Aorta (tissue), 5 donors: ENCODE data around the gene INTU. TPM values are rescaled to one million over a fixed set of nuclear protein-coding genes. Genes with fewer than 3 reads are reported as not detected.
"Not testable (repeated sequence)": the region's sequence is repeated elsewhere in the genome, so short reads cannot be mapped to it uniquely, and the experiment has no call there.

Source experiments
- ATAC-seq: fragments of 200-7000 bp; cut with Tn5 transposase; one replicate; pipeline ENCODE4 v1.9.1; 2022; ENCODE audit warnings: moderate library complexity; ENCODE audit not compliant: low FRiP score
- DNase-seq, 2 donors: peaks; one replicate each; pipeline ENCODE4 v3.0.0-alpha.2; 2020
- H3K27ac ChIP-seq, 2 donors: one replicate each; pipeline ENCODE4 v1.5.1; 2013; ENCODE audit warnings: low read length in 2 of 2, mild to moderate bottlenecking in 2 of 2, moderate library complexity in 2 of 2, control low read depth in 1 of 2, inconsistent platforms in 1 of 2, low read depth in 1 of 2
- H3K27me3 ChIP-seq, 2 donors: one replicate each; pipeline ENCODE4 v1.6.1; 2013; ENCODE audit warnings: control low read depth in 1 of 2, low read length in 1 of 2, mild to moderate bottlenecking in 1 of 2, moderate library complexity in 1 of 2; ENCODE audit not compliant: insufficient read depth in 2 of 2, control insufficient read depth in 1 of 2
- H3K36me3 ChIP-seq, 2 donors: one replicate each; pipeline ENCODE4 v1.6.1; 2013; ENCODE audit warnings: control low read depth in 1 of 2, low read length in 1 of 2, mild to moderate bottlenecking in 1 of 2; ENCODE audit not compliant: insufficient read depth in 2 of 2, control insufficient read depth in 1 of 2
- H3K4me1 ChIP-seq, 2 donors: one replicate each; pipeline ENCODE4 v1.6.1; 2013; ENCODE audit warnings: low read length in 2 of 2, control low read depth in 1 of 2, mild to moderate bottlenecking in 1 of 2, moderate library complexity in 1 of 2; ENCODE audit not compliant: insufficient read depth in 2 of 2, control insufficient read depth in 1 of 2
- H3K4me3 ChIP-seq, 2 donors: one replicate each; pipeline ENCODE4 v1.5.1; 2013; ENCODE audit warnings: low read length in 2 of 2, control low read depth in 1 of 2, mild to moderate bottlenecking in 1 of 2
- H3K9me3 ChIP-seq: one replicate; pipeline ENCODE4 v1.6.1; 2013; ENCODE audit warnings: mild to moderate bottlenecking, low read length; ENCODE audit not compliant: control insufficient read depth
- WGBS, 2 donors: extraction: QIAGEN DNeasy Blood & Tissue Kit; methylation state at CpG; one replicate each; pipeline ENCODE4 v1.1.7; 2013; 5-methylcytosine and 5-hydroxymethylcytosine counted together
- intact Hi-C, 2 donors: fragments of 100-400 bp; cut with DNase I; formaldehyde crosslinking; loops; one replicate each; pipeline versions ENCODE4 v1.14.2 to v1.15.0; 2022
- long read RNA-seq, 2 donors: library from polyadenylated mRNA; unstranded; transcript quantifications; one replicate each; pipeline ENCODE4 v2.0.0, GENCODE V29; 2020 to 2021
- polyA plus RNA-seq, 2 donors: library from polyadenylated mRNA; stranded (reverse); fragments of 200-250 nt; gene quantifications; one replicate each; pipeline ENCODE4 v1.2.3, GENCODE V29; 2013
- total RNA-seq, 2 donors: library from RNA; stranded (reverse); fragmentation: NEBNext Ultra II Directional; extraction: Animal tissue kit (Norgen Biotek cat#: 25700); gene quantifications; one replicate each; pipeline ENCODE4 v1.2.1, GENCODE V29; 2021
- donor health status: healthy with polysubstance abuse.
- donor health status: Bipolar disorder and iron deficiency.
- donor health status: DM: no; HTN: no; CAD: no.
- donor health status: DM: no; HTN: no; CAD: no.
- donor health status: DM: yes; HTN: yes; CAD: no.

Gene INTU
- total RNA-seq (10 to 100 TPM; 12.1 to 13.6 TPM), polyA plus RNA-seq (10 to 100 TPM in 1 of 2 donors, 1 to 10 TPM in 1; 2.8 to 10.9 TPM)
- long read RNA-seq, donor 1, partial matches to known transcripts, result 4 of 7 reads
- long read RNA-seq, donor 1, other reads (novel, unspliced or antisense), result 3 of 7 reads
- long read RNA-seq, donor 2, partial matches to known transcripts, result 1 of 2 reads
- long read RNA-seq, donor 2, other reads (novel, unspliced or antisense), result 1 of 2 reads

GRCh38 chr4:127632420-127633403 is at the start of gene INTU:
INTU (plus strand) TSS chr4:127632957; CDS start chr4:127633035, 78 bp downstream.
- peaks cover 0 to 2% of the 10 kb centered on the region in 2 donors for H3K4me1 ChIP-seq
- DNase-seq (peak; percentile 96 to 97), ATAC-seq (peak; percentile 99)
- peak within 1 kb of the TSS; percentile 84 to 99 for H3K4me3 ChIP-seq
- 1% methylated on average over 38 of the region's 38 CpGs for WGBS, 2 donors
- peak within 1 kb of the TSS in 1 of 2 donors; percentile 7 for H3K27ac ChIP-seq
- H3K9me3 ChIP-seq, result no peaks in the 10 kb centered on the region
- intact Hi-C loops, result no loop called here
- H3K27me3 ChIP-seq, result no peaks in the 10 kb centered on the region
- H3K36me3 ChIP-seq, result no peaks in the 10 kb centered on the region

GRCh38 chr4:127586496-127586895 is 46.3 kb upstream of the INTU start:
- H3K4me1 ChIP-seq, ATAC-seq, DNase-seq, H3K27ac ChIP-seq, H3K27me3 ChIP-seq, H3K9me3 ChIP-seq, intact Hi-C loops, H3K36me3 ChIP-seq, H3K4me3 ChIP-seq: not testable (repeated sequence)
- WGBS, 2 donors, result 78 to 82% methylated on average over 4 of the region's 4 CpGs

GRCh38 chr4:127586922-127587571 is 45.7 kb upstream of the INTU start:
- intact Hi-C loops, result no loop called here
- ATAC-seq, result no peak
- WGBS, 2 donors, result 0 to 3% methylated on average over 1 of the region's 1 CpG

GRCh38 chr4:127589153-127589552 is 43.6 kb upstream of the INTU start:
- H3K4me3 ChIP-seq, H3K36me3 ChIP-seq, H3K27me3 ChIP-seq, H3K27ac ChIP-seq, intact Hi-C loops, H3K4me1 ChIP-seq, H3K9me3 ChIP-seq, ATAC-seq, DNase-seq: not testable (repeated sequence)
- 93% methylated on average over 7 to 10 of the region's 12 CpGs for WGBS, 2 donors

More at GRCh38 chr4:127586922-127587571, 45.7 kb upstream of the INTU start:
- Histone ChIP-seq H3K4me1 (no peaks in the 10 kb centered on the region), H3K36me3 (no peaks in the 10 kb centered on the region), H3K27ac (no peak overlapping the region), H3K9me3 (no peaks in the 10 kb centered on the region), H3K27me3 (no peaks in the 10 kb centered on the region), H3K4me3 (no peak overlapping the region)
- DNase-seq, result no peak

GRCh38 chr4:127598656-127599055 is 34.1 kb upstream of the INTU start:
- no peak overlapping the region for H3K4me3 ChIP-seq
- no peaks in the 10 kb centered on the region for H3K27me3 ChIP-seq
- H3K4me1 ChIP-seq, result no peaks in the 10 kb centered on the region
- no peak overlapping the region for H3K27ac ChIP-seq
- DNase-seq (no peak), ATAC-seq (no peak)
- H3K36me3 ChIP-seq, result no peaks in the 10 kb centered on the region
- intact Hi-C loops, result no loop called here
- H3K9me3 ChIP-seq, result no peaks in the 10 kb centered on the region

GRCh38 chr4:127601029-127601428 is 31.7 kb upstream of the INTU start:
- intact Hi-C loops, result no loop called here
- H3K27ac ChIP-seq, result no peak overlapping the region
- H3K4me3 ChIP-seq, result no peak overlapping the region
- no peaks in the 10 kb centered on the region for H3K4me1 ChIP-seq
- 87 to 96% methylated on average over 1 of the region's 1 CpG for WGBS, 2 donors
- no peaks in the 10 kb centered on the region for H3K36me3 ChIP-seq
- no peaks in the 10 kb centered on the region for H3K9me3 ChIP-seq
- no peaks in the 10 kb centered on the region for H3K27me3 ChIP-seq
- DNase-seq (no peak), ATAC-seq (no peak)

GRCh38 chr4:127604949-127605709 is 27.6 kb upstream of the INTU start:
- intact Hi-C loops, result loop anchor here in 1 of 2 donors (1.0 kb wide), 1 partner anchor 127 kb away; no protein-coding TSS in a partner anchor
- Histone ChIP-seq H3K9me3 (no peaks in the 10 kb centered on the region), H3K27me3 (no peaks in the 10 kb centered on the region), H3K27ac (no peak overlapping the region), H3K36me3 (no peaks in the 10 kb centered on the region), H3K4me3 (no peak overlapping the region), H3K4me1 (no peaks in the 10 kb centered on the region)
- ATAC-seq (no peak), DNase-seq (no peak)
- 13 to 15% methylated on average over 6 of the region's 6 CpGs for WGBS, 2 donors

- DNase-seq (no peak), ATAC-seq (no peak)
- Histone ChIP-seq H3K9me3 (no peaks in the 10 kb centered on the region), H3K36me3 (no peaks in the 10 kb centered on the region), H3K4me3 (no peak overlapping the region), H3K4me1 (no peaks in the 10 kb centered on the region), H3K27me3 (no peaks in the 10 kb centered on the region), H3K27ac (no peak overlapping the region)
- intact Hi-C loops, result no loop called here
Measured at GRCh38 chr4:127606823-127607222, 25.9 kb upstream of the INTU start.
